Kidney epithelial cell (primary cell): ENCODE results near the gene RESP18. TPM values are rescaled to one million over a fixed set of nuclear protein-coding genes. Genes with fewer than 3 reads are reported as not detected.

Source experiments
- DNase-seq: peaks from one replicate; pipeline ENCODE4 v3.0.0-alpha.2; 2010; ENCODE audit warnings: low read depth
- H3K27me3 ChIP-seq: 2 replicates; pipeline ENCODE4 v1.6.0; 2011; ENCODE audit warnings: low read length; ENCODE audit not compliant: control insufficient read depth, insufficient read depth
- H3K36me3 ChIP-seq: 2 replicates; pipeline ENCODE4 v1.5.1; 2011; ENCODE audit warnings: low read length; ENCODE audit not compliant: control insufficient read depth, insufficient read depth
- H3K4me3 ChIP-seq: 2 replicates; pipeline ENCODE4 v1.5.1; 2011; ENCODE audit warnings: low read depth, mild to moderate bottlenecking, control low read depth, low read length
- CTCF ChIP-seq: IDR thresholded peaks from 2 replicates; pipeline ENCODE4 v1.5.1; 2011; ENCODE audit warnings: mild to moderate bottlenecking, moderate library complexity, low read length, control low read depth, inconsistent platforms; ENCODE audit not compliant: insufficient read depth, poor library complexity, severe bottlenecking
- total RNA-seq: library from RNA; depleted of rRNA; stranded (reverse); fragments of >200 nt; gene quantifications from 2 replicates; pipeline ENCODE4 v1.2.3, GENCODE V29; 2015

The RESP18 gene
- total RNA-seq, 1 donor from 2014 or later = not detected

DNA sequence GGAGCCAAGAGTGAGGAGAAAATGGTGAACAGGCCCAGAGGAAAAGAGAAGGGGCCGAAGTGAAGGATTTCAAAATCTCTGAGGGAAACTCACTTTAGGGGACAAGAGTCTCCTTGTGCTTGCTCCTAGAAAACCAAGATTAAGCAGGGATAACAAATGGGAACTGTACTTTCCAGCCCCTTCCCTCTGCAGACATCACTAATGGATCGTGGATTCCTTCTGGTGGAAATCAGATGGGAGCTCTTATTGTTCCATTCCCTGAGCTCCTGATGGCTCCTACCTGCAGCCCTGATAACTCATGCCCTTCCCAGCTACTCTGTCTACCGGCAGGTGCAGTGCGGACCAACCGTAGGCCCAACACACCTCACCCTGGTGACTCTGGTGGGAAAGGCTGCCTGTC, 20.6 kb upstream of the RESP18 start:
- H3K27me3 ChIP-seq = peaks cover 38% of the 10 kb centered on the region
- no peak for DNase-seq
- TF ChIP-seq CTCF = no peak
- no peak overlapping the region for H3K4me3 ChIP-seq
- no peaks in the 10 kb centered on the region for H3K36me3 ChIP-seq

DNA sequence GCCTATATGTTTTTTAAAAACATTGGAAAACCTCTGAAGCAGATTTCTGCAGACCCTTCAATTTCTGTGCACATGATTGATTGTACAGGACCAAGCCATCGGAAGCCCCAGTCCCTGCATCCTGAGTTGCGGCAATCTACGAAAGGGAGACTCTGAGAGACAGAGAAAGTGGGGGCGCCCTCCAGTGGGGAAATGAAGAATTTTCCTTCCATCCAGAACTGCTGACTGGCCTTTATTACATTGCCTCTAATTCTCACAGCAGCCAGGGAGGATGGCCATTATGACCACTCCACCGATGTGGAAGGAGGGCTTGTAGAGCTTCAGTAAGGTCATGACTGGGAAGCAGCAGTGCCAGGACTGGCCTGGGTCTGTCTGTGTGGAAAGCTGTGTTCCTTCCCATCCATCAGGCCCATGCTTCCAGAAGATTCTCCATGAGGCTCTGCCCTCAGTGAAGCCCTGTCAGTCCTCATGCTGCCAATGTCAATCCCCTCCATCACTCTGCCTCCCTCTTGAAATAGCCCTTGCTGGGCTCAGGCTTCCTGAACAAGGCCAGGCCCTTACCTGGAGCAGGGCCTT, 20.0 kb upstream of the RESP18 start:
- TF ChIP-seq CTCF = peak; percentile 69
- Histone ChIP-seq H3K27me3 (peaks cover 33% of the 10 kb centered on the region), H3K4me3 (no peak overlapping the region), H3K36me3 (no peaks in the 10 kb centered on the region)
- no peak for DNase-seq

DNA sequence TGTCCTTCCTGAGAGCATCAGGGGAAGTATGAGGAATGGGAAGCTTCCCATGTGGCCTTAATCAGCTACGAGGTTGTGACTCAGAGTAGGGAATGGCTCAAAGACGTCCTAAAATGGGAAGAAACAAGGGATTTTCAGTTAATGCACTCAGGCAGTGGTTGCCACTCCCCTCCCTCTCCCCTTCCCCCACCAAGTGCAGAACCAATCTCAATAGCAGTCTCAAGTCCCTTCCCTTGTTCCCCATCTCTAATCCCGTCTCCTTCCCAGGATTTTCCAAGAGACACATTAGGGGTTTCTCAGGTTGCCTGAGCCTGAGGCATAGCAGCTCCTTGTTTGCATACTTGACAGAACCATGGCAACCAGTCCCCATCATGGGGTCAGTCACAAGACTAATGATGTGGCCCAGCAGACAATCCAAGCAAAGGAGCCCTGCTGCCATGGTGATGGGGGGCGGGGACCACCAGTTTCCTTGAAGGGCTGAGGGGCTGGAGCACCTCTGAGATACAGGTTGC, 18.2 kb upstream of the RESP18 start:
- TF ChIP-seq CTCF = no peak

GRCh38 chr2:219350215-219350614, 17.7 kb upstream of the RESP18 start:
- peaks cover 27% of the 10 kb centered on the region for H3K27me3 ChIP-seq
- no peak for DNase-seq
- H3K36me3 ChIP-seq = no peaks in the 10 kb centered on the region
- H3K4me3 ChIP-seq = no peak overlapping the region
- no peak for TF ChIP-seq CTCF

More for the DNA sequence above, 18.2 kb upstream of the RESP18 start:
- DNase-seq = no peak
- Histone ChIP-seq H3K27me3 (peaks cover 27% of the 10 kb centered on the region), H3K4me3 (no peak overlapping the region), H3K36me3 (no peaks in the 10 kb centered on the region)

GRCh38 chr2:219344751-219345430, 12.3 kb upstream of the RESP18 start:
- Histone ChIP-seq H3K36me3 (no peaks in the 10 kb centered on the region), H3K27me3 (peaks cover 3% of the 10 kb centered on the region), H3K4me3 (no peak overlapping the region)
- DNase-seq = no peak
- no peak for TF ChIP-seq CTCF
